ENCODE data around the gene BUD23. TPM values are rescaled to one million over a fixed set of nuclear protein-coding genes. Genes with fewer than 3 reads are reported as not detected.

BUD23 gene
- total and polyA plus RNA-seq, 7 donors: 50.4 to 155 (median 96.2) TPM

- peaks cover 0 to 25% of the 10 kb centered on the region in 2 donors for H3K36me3 ChIP-seq (ENCODE audit: insufficient read depth in 1 of 2, low read depth in 1 of 2)
These were observed 19.8 kb downstream of the BUD23 start for GRCh38 chr7:73703225-73703624.

GRCh38 chr7:73703757-73704639 lies 20.6 kb downstream of the BUD23 start:
- intact Hi-C loops (cut with DNase I): no loop called here
- 27 to 40% (median 38%) methylated on average over 28 to 45 of the region's 45 CpGs for WGBS, 3 donors
- H3K4me3 ChIP-seq: no peak overlapping the region
- peak; percentile 53 to 83 (median 74) for ATAC-seq
- TF ChIP-seq CTCF (IDR thresholded peaks at IDR 0.05): no peak
- H3K4me1 ChIP-seq: no peaks in the 10 kb centered on the region
- no peaks in the 10 kb centered on the region for H3K27me3 ChIP-seq (ENCODE audit: insufficient read depth in 3 of 3, low read length in 2 of 3)
- peak; percentile 50 to 73 for DNase-seq
- H3K27ac ChIP-seq: no peak overlapping the region
- no peaks in the 10 kb centered on the region for H3K9me3 ChIP-seq
- H3K36me3 ChIP-seq (ENCODE audit: insufficient read depth in 1 of 2, low read depth in 1 of 2): peaks cover 0 to 18% of the 10 kb centered on the region in 2 donors

More at GRCh38 chr7:73703225-73703624, 19.8 kb downstream of the BUD23 start:
- no peak overlapping the region for H3K4me3 ChIP-seq
- DNase-seq (no peak), ATAC-seq (no peak)
- no peak for TF ChIP-seq CTCF (IDR thresholded peaks at IDR 0.05)
- WGBS, 3 donors: 77 to 80% (median 79%) methylated on average over 13 of the region's 13 CpGs
- intact Hi-C loops (cut with DNase I): no loop called here
- H3K27ac ChIP-seq: no peak overlapping the region
- H3K27me3 ChIP-seq (ENCODE audit: insufficient read depth in 3 of 3, low read length in 2 of 3): no peaks in the 10 kb centered on the region
- no peaks in the 10 kb centered on the region for H3K4me1 ChIP-seq
- no peaks in the 10 kb centered on the region for H3K9me3 ChIP-seq

GRCh38 chr7:73704640-73705550 lies 21.5 kb downstream of the BUD23 start:
- 76 to 85% (median 79%) methylated on average over 23 of the region's 23 CpGs for WGBS, 3 donors
- H3K4me3 ChIP-seq: no peak overlapping the region

GRCh38 chr7:73705551-73705920 lies 22.1 kb downstream of the BUD23 start:
- DNase-seq (no peak), ATAC-seq (no peak)
- Histone ChIP-seq H3K4me3 (no peak overlapping the region), H3K27ac (no peak overlapping the region), H3K9me3 (no peaks in the 10 kb centered on the region), H3K27me3 (ENCODE audit: insufficient read depth in 3 of 3, low read length in 2 of 3) (no peaks in the 10 kb centered on the region), H3K36me3 (ENCODE audit: insufficient read depth in 1 of 2, low read depth in 1 of 2) (peaks cover 0 to 5% of the 10 kb centered on the region in 2 donors), H3K4me1 (no peaks in the 10 kb centered on the region)
- TF ChIP-seq CTCF (IDR thresholded peaks at IDR 0.05): no peak
- 89 to 95% (median 94%) methylated on average over 10 of the region's 10 CpGs for WGBS, 3 donors
- intact Hi-C loops (cut with DNase I): no loop called here

More at GRCh38 chr7:73704640-73705550, 21.5 kb downstream of the BUD23 start:
- no peak for TF ChIP-seq CTCF (IDR thresholded peaks at IDR 0.05)
- ATAC-seq (no peak), DNase-seq (no peak)
- intact Hi-C loops (cut with DNase I): no loop called here
- Histone ChIP-seq H3K9me3 (no peaks in the 10 kb centered on the region), H3K36me3 (ENCODE audit: insufficient read depth in 1 of 2, low read depth in 1 of 2) (peaks cover 0 to 9% of the 10 kb centered on the region in 2 donors), H3K27ac (no peak overlapping the region), H3K4me1 (no peaks in the 10 kb centered on the region), H3K27me3 (ENCODE audit: insufficient read depth in 3 of 3, low read length in 2 of 3) (no peaks in the 10 kb centered on the region)
